Measurements from ENCODE around the gene TRAPPC2L. TPM values are rescaled to one million over a fixed set of nuclear protein-coding genes. Genes with fewer than 3 reads are reported as not detected.
A peak's percentile ranks its signal among the peaks of the same experiment; 100 is the strongest.

TRAPPC2L gene
- total RNA-seq, 3 donors from 2014 or later: 30.6 to 57.9 (median 40.7) TPM

GRCh38 chr16:88827727-88828126, 29.2 kb upstream of the TRAPPC2L start:
- no peak overlapping the region for H3K4me3 ChIP-seq
- no peak for TF ChIP-seq CTCF (IDR thresholded peaks at IDR 0.05)
- no peak for ATAC-seq
- intact Hi-C loops (cut with DNase I, micrococcal nuclease): no loop called here
- no peaks in the 10 kb centered on the region for H3K9me3 ChIP-seq
- no peak for DNase-seq
- H3K36me3 ChIP-seq (ENCODE audit: low read depth): no peaks in the 10 kb centered on the region
- peaks cover 10% of the 10 kb centered on the region for H3K4me1 ChIP-seq (ENCODE audit: low read depth)

GRCh38 chr16:88828711-88829110, 28.2 kb upstream of the TRAPPC2L start:
- Histone ChIP-seq H3K4me3 (no peak overlapping the region), H3K36me3 (ENCODE audit: low read depth) (no peaks in the 10 kb centered on the region), H3K4me1 (ENCODE audit: low read depth) (peaks cover 10% of the 10 kb centered on the region), H3K9me3 (no peaks in the 10 kb centered on the region)
- ATAC-seq (no peak), DNase-seq (no peak)
- no peak for TF ChIP-seq CTCF (IDR thresholded peaks at IDR 0.05)
- intact Hi-C loops (cut with DNase I, micrococcal nuclease): no loop called here

GRCh38 chr16:88830258-88830657, 26.7 kb upstream of the TRAPPC2L start:
- Histone ChIP-seq H3K9me3 (no peaks in the 10 kb centered on the region), H3K4me1 (ENCODE audit: low read depth) (peaks cover 10% of the 10 kb centered on the region), H3K4me3 (no peak overlapping the region), H3K36me3 (ENCODE audit: low read depth) (no peaks in the 10 kb centered on the region)
- peak in 1 of 3 donors; percentile 50 for DNase-seq
- intact Hi-C loops (cut with DNase I, micrococcal nuclease): no loop called here
- no peak for TF ChIP-seq CTCF (IDR thresholded peaks at IDR 0.05)
- ATAC-seq: no peak

GRCh38 chr16:88830783-88831182, 26.1 kb upstream of the TRAPPC2L start:
- Histone ChIP-seq H3K9me3 (no peaks in the 10 kb centered on the region), H3K4me3 (no peak overlapping the region), H3K36me3 (ENCODE audit: low read depth) (no peaks in the 10 kb centered on the region), H3K4me1 (ENCODE audit: low read depth) (peaks cover 10% of the 10 kb centered on the region)
- no peak for TF ChIP-seq CTCF (IDR thresholded peaks at IDR 0.05)
- intact Hi-C loops (cut with DNase I, micrococcal nuclease): no loop called here
- ATAC-seq (no peak), DNase-seq (no peak)

GRCh38 chr16:88831838-88832237, 25.1 kb upstream of the TRAPPC2L start:
- ATAC-seq: no peak

More at GRCh38 chr16:88831838-88832237, 25.1 kb upstream of the TRAPPC2L start:
- Histone ChIP-seq H3K4me1 (ENCODE audit: low read depth) (peaks cover 3% of the 10 kb centered on the region), H3K36me3 (ENCODE audit: low read depth) (no peaks in the 10 kb centered on the region), H3K9me3 (no peaks in the 10 kb centered on the region), H3K4me3 (no peak overlapping the region)
- no peak for DNase-seq
- no peak for TF ChIP-seq CTCF (IDR thresholded peaks at IDR 0.05)
- intact Hi-C loops (cut with DNase I, micrococcal nuclease): no loop called here

All from mucosa of descending colon (tissue), 3 donors.